ENCODE measurements around the gene GTF2IRD1.

GTF2IRD1 gene

GRCh38 chr7:74473116-74473515 is 19.4 kb downstream of the GTF2IRD1 start:
- Mint-ChIP-seq H3K4me3 (no peak overlapping the region), H3K27me3 (peaks cover 24% of the 10 kb centered on the region), H3K4me1 (peaks cover 20% of the 10 kb centered on the region), H3K36me3 (no peaks in the 10 kb centered on the region), H3K27ac (no peak overlapping the region), H3K9me3 (no peaks in the 10 kb centered on the region)
- no peak for DNase-seq (ENCODE audit: low spot score in 2 of 2)
- ATAC-seq (ENCODE audit: low read depth), result no peak

DNA sequence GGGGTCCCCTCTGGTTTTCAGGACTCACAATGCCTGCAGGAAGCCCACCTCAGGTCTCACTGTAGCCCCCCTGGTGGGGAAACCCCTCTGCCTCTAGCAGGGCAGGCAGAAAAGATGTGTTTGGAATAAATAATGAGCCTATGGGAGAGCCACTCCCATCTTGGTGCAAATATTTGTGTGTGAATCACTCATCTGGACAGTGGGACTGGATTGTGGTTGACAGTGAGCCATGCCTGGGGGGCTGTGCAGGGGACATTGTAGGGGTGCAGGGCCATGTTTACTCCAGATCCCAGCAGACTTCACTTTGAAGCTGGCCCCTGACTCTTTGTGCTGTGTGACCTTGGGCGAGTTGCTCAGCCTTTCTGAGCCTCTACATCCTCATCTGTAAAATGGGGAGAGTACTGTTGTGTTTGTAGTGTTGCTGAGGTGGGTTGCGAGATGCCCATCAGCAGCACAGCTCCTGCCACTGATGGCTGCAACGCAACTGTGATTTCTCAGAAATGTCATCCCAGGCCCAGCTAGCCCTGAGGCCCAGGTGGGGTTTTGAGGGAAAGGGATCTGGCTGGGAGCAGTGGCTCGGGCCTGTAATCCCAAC is 20.7 kb downstream of the GTF2IRD1 start:
- ATAC-seq (ENCODE audit: low read depth), result no peak
- Mint-ChIP-seq H3K9me3 (no peaks in the 10 kb centered on the region), H3K4me3 (peak overlapping the region; percentile 21), H3K36me3 (no peaks in the 10 kb centered on the region), H3K27ac (no peak overlapping the region), H3K4me1 (peaks cover 17% of the 10 kb centered on the region), H3K27me3 (peaks cover 20% of the 10 kb centered on the region)
- DNase-seq (ENCODE audit: low spot score in 2 of 2), result no peak

GRCh38 chr7:74475243-74475986 is 21.7 kb downstream of the GTF2IRD1 start:
- no peaks in the 10 kb centered on the region for H3K9me3 Mint-ChIP-seq
- DNase-seq (ENCODE audit: low spot score in 2 of 2), result no peak
- H3K4me3 Mint-ChIP-seq, result no peak overlapping the region
- no peaks in the 10 kb centered on the region for H3K36me3 Mint-ChIP-seq
- H3K27me3 Mint-ChIP-seq, result peaks cover 20% of the 10 kb centered on the region
- H3K27ac Mint-ChIP-seq, result peak overlapping the region; percentile 67
- ATAC-seq (ENCODE audit: low read depth), result peak; percentile 82
- H3K4me1 Mint-ChIP-seq, result peaks cover 19% of the 10 kb centered on the region

DNA sequence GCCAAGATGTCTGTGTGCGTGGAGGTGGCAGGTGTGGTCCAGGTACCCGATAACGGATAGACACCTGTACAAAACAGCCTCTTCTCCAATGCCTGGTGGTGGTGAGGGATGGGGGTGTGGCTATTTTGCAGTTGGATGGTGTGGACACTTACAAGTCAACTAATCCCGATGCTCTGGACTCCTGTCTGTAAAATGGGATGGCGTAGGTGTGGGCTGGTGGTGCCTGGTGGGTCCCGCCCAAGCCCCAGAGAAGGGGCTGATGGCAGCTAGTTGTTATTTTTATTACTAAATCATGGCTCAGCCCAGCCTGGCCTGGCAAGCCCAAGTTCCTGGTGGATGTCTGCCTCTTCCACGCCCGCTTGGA is 22.3 kb downstream of the GTF2IRD1 start:
- Mint-ChIP-seq H3K4me1 (peaks cover 19% of the 10 kb centered on the region), H3K4me3 (no peak overlapping the region), H3K27ac (peak overlapping the region; percentile 67), H3K27me3 (peaks cover 18% of the 10 kb centered on the region), H3K36me3 (no peaks in the 10 kb centered on the region), H3K9me3 (no peaks in the 10 kb centered on the region)
- ATAC-seq (ENCODE audit: low read depth), result no peak
- no peak for DNase-seq (ENCODE audit: low spot score in 2 of 2)

DNA sequence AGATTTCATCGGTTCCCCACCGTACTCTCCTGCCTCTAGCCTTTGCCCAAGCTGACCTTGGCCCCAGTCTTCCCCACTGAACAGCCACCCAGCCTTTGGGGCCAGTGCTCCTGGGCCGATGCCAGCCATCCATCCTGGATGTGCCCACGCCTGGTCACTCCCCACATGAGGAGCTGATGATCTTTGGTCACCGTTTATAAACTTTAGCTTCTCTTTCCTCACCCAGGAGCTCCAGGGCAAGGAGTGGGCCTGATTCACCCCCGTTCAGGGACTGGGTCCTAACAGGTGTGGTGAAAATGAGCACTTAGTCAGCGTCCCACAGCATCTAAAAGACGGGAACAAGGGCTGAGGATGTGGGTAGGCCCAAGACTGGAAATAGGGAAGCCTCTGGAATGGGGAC is 22.9 kb downstream of the GTF2IRD1 start:
- Mint-ChIP-seq H3K36me3 (no peaks in the 10 kb centered on the region), H3K9me3 (no peaks in the 10 kb centered on the region), H3K27me3 (peaks cover 15% of the 10 kb centered on the region), H3K4me3 (no peak overlapping the region), H3K27ac (peak overlapping the region; percentile 21), H3K4me1 (peaks cover 19% of the 10 kb centered on the region)
- ATAC-seq (ENCODE audit: low read depth) (no peak), DNase-seq (ENCODE audit: low spot score in 2 of 2) (no peak)

- Mint-ChIP-seq H3K27me3 (peaks cover 20% of the 10 kb centered on the region), H3K4me1 (peaks cover 19% of the 10 kb centered on the region), H3K4me3 (no peak overlapping the region), H3K27ac (no peak overlapping the region), H3K9me3 (no peaks in the 10 kb centered on the region), H3K36me3 (no peaks in the 10 kb centered on the region)
- ATAC-seq (ENCODE audit: low read depth) (no peak), DNase-seq (ENCODE audit: low spot score in 2 of 2) (no peak)
Measured at GRCh38 chr7:74478671-74479065, 25.0 kb downstream of the GTF2IRD1 start.

DNA sequence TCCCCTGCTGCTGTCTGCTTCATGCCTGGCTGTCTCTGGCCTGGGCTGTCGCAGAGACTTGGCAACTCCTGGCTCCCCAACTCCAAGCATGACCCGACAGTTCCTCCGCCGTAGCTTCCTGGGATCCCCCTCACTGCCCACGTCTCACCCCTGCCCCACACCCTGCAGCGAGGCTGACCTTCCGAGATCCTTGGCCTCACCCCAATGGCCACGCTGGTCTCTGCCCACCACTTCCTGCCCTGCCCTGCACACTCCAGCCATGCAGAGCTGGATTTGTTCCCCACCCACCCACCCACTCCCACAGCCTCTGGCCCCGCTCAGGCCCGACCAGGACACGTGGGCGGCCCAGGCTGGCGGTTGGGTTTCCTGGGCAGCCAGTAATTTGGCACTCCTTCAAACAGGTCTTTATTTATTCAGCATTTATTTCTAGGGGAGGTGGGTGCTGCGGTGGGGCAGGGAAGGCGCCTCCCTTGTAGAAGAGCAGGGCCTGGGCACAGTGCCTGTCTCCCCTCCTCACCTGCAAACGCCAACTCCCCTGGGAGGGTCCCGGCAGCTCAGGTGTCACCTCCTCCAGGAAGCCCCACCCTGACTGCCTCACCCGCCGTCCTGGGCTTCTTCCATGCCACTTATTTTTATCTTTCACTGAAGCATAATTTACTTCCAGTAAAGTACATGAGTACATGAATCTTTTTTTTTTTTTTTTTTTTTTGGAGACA is 25.5 kb downstream of the GTF2IRD1 start:
- H3K4me1 Mint-ChIP-seq, result peaks cover 19% of the 10 kb centered on the region
- H3K36me3 Mint-ChIP-seq, result no peaks in the 10 kb centered on the region
- ATAC-seq (ENCODE audit: low read depth) (no peak), DNase-seq (ENCODE audit: low spot score in 2 of 2) (no peak)
- no peaks in the 10 kb centered on the region for H3K9me3 Mint-ChIP-seq
- peaks cover 20% of the 10 kb centered on the region for H3K27me3 Mint-ChIP-seq
- H3K4me3 Mint-ChIP-seq, result no peak overlapping the region
- H3K27ac Mint-ChIP-seq, result no peak overlapping the region

DNA sequence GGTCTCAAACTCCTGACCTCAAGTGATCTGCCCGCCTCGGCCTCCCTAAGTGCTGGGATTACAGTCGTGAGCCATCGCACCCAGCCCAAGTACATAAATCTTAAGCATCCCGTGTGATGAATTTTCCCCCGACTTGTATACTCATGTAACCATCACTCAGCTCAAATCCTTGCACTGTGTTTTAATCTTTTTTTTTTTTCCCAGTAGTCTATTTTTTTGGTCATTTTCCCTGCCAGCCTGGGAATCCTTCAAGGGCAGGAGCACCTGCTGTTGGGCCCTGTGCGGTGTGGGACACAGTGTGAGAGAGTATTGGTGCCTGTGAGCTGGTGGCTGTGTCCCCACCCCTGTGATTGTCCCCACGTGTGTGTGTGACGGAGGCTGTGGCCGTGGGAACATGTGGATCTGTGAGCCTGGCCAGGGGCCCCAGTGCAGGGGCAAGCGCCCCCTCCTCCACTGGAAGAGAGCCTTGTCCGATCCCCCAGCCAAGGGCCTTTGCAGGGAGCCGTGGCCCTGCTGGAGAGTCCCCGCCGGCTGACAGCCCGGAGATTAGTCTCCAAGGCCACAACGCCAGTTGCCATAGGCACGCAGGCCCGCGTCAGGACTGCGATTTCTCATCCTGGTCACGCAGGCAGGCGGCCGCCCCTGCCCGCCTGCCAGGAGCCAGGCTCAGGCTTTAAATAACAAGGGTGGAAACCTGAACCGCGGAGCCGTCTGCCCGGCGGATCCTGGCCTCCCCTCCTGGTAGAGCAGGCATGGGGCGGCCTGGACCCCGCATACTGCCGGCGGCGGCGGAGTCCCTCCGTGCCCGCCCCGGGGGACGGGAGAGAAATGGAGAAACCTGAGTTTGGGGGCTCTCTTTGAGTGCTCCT is 26.5 kb downstream of the GTF2IRD1 start:
- Mint-ChIP-seq H3K4me1 (peaks cover 16% of the 10 kb centered on the region), H3K36me3 (no peaks in the 10 kb centered on the region), H3K27ac (no peak overlapping the region), H3K4me3 (peak overlapping the region; percentile 40), H3K9me3 (no peaks in the 10 kb centered on the region), H3K27me3 (peaks cover 17% of the 10 kb centered on the region)
- DNase-seq (ENCODE audit: low spot score in 2 of 2) (no peak), ATAC-seq (ENCODE audit: low read depth) (no peak)

DNA sequence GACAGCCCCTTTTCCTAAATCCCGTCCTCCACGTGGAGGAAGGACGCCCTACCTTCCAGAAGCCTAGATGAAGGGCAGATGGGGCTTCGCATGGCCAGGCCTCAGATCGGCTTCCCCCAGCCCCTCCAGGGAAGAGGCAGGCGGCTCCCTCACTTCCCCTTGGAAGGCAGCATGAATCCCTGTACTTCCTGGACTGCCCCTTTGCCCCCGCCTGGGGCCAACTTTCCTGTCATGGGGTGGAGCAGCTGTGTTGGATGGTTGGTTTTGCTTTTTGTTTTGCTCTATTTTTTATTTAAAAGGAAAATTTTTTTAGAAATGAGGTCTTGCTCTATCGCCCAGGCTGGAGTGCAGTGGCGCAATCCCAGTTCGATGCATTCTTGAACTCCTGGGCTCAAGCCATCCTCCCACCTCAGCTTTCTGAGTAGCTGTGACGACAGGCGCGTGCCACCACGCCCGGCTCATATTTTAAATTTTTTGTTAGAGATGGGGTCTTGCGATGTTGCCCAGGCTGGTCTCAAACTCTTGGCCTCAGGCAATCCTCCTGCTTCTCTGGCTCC is 27.2 kb downstream of the GTF2IRD1 start:
- Mint-ChIP-seq H3K27ac (no peak overlapping the region), H3K4me3 (no peak overlapping the region), H3K9me3 (no peaks in the 10 kb centered on the region), H3K4me1 (peaks cover 9% of the 10 kb centered on the region), H3K36me3 (no peaks in the 10 kb centered on the region), H3K27me3 (peaks cover 14% of the 10 kb centered on the region)
- DNase-seq (ENCODE audit: low spot score in 2 of 2) (no peak), ATAC-seq (ENCODE audit: low read depth) (no peak)

GRCh38 chr7:74481458-74482196 is 27.9 kb downstream of the GTF2IRD1 start:
- H3K36me3 Mint-ChIP-seq, result no peaks in the 10 kb centered on the region
- no peaks in the 10 kb centered on the region for H3K9me3 Mint-ChIP-seq
- H3K27ac Mint-ChIP-seq, result no peak overlapping the region
- no peak overlapping the region for H3K4me3 Mint-ChIP-seq
- DNase-seq (ENCODE audit: low spot score in 2 of 2), result no peak
- peaks cover 8% of the 10 kb centered on the region for H3K4me1 Mint-ChIP-seq
- H3K27me3 Mint-ChIP-seq, result peaks cover 12% of the 10 kb centered on the region
- no peak for ATAC-seq (ENCODE audit: low read depth)

DNA sequence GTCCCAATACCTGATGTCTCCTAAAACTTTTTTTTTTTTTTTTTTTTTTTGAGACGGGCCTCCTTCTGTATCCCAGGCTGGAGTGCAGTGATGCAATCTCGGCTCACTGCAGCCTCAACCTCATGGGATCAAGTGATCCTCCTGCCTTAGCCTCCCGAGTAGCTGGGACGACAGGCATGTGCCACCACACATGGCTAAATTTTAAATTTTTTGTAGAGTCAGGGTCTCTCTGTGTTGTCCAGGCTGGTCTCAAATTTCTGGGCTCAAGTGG is 28.4 kb downstream of the GTF2IRD1 start:
- Mint-ChIP-seq H3K4me1 (peaks cover 8% of the 10 kb centered on the region), H3K4me3 (no peak overlapping the region), H3K9me3 (no peaks in the 10 kb centered on the region), H3K27me3 (peaks cover 10% of the 10 kb centered on the region), H3K27ac (no peak overlapping the region), H3K36me3 (no peaks in the 10 kb centered on the region)
- ATAC-seq (ENCODE audit: low read depth) (no peak), DNase-seq (ENCODE audit: low spot score in 2 of 2) (no peak)

DNA sequence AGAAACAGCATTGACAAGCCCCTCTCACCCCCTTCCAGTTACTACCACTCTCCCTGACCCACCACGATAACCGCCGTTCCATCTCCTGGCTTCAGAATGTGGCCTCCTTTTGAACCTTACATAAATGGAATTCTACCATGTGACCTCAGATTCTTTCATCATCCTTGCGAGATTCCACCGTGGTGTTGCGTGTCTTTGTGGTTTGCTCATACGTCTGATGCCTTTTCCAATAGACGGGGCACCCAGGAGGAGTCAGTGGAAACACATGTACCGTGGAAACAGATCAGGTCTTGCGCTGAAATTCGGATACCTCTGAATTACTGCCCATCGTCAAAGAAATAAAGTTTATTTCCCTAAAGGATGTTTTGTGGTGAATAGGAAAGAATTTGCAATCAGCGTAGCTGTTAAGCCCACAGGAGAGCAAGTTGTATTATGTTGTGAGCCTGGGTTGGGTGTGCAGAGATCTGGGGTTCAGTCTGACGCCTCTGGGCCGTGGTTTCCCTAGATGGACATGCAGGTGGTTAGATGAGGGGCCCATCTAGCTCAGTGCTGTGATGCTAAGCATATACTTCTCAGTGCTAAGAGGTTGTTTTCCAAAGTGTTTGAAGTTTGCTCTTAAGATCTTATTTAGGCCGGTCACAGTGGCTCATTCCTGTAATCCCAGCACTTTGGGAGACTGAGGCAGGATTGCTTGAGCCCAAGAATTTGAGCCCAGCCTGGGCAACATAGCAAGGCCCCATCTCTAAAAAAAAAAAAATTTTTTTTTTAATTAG is 29.1 kb downstream of the GTF2IRD1 start:
- H3K27ac Mint-ChIP-seq, result no peak overlapping the region
- peaks cover 7% of the 10 kb centered on the region for H3K4me1 Mint-ChIP-seq
- ATAC-seq (ENCODE audit: low read depth) (no peak), DNase-seq (ENCODE audit: low spot score in 2 of 2) (no peak)
- H3K4me3 Mint-ChIP-seq, result no peak overlapping the region
- H3K9me3 Mint-ChIP-seq, result no peaks in the 10 kb centered on the region
- H3K36me3 Mint-ChIP-seq, result no peaks in the 10 kb centered on the region
- peaks cover 10% of the 10 kb centered on the region for H3K27me3 Mint-ChIP-seq

Measured in memory B cell (primary cell).